Thoracic aorta (tissue), 2 donors: Measurements from ENCODE around the gene CADM2. TPM values are rescaled to one million over a fixed set of nuclear protein-coding genes. Genes with fewer than 3 reads are reported as not detected.

Experiments
- ATAC-seq: fragments of 150-250 bp; one replicate; pipeline ENCODE4 v1.8.0; 2017; ENCODE audit warnings: low read depth; ENCODE audit not compliant: insufficient number of reproducible peaks, low FRiP score
- DNase-seq: peaks from one replicate; pipeline ENCODE4 v3.0.0-alpha.2; 2020; ENCODE audit warnings: low spot score
- H3K27ac ChIP-seq, 2 donors: fragments of 200-600 bp; sonication (generic); 1 replicate in 1 of 2; 2 replicates in 1 of 2; pipeline ENCODE4 v1.5.1; 2016; ENCODE audit warnings: mild to moderate bottlenecking in 2 of 2, moderate library complexity in 2 of 2
- H3K27me3 ChIP-seq: fragments of 200-600 bp; sonication (generic); replicated peaks from 2 replicates; pipeline ENCODE4 v1.6.0; 2016; ENCODE audit warnings: mild to moderate bottlenecking; ENCODE audit not compliant: insufficient read depth
- H3K36me3 ChIP-seq: fragments of 200-600 bp; sonication (generic); one replicate; pipeline ENCODE4 v1.5.1; 2016
- H3K4me1 ChIP-seq, 2 donors: fragments of 200-600 bp; sonication (generic); 1 replicate in 1 of 2; 2 replicates in 1 of 2; pipeline versions ENCODE4 v1.5.1 to v1.6.0; 2016; ENCODE audit warnings: low read depth in 2 of 2, mild to moderate bottlenecking in 1 of 2; ENCODE audit not compliant: control insufficient read depth in 1 of 2
- H3K4me3 ChIP-seq: fragments of 200-600 bp; sonication (generic); 2 replicates; pipeline ENCODE4 v1.5.1; 2016; ENCODE audit warnings: mild to moderate bottlenecking
- H3K9me3 ChIP-seq: fragments of 200-600 bp; sonication (generic); 2 replicates; pipeline ENCODE4 v1.5.1; 2016
- CTCF ChIP-seq: fragments of 200-600 bp; sonication (generic); IDR thresholded peaks from one replicate; pipeline ENCODE4 v1.5.1; 2019; ENCODE audit warnings: antibody characterized with exemption
- total RNA-seq, 2 donors: library from RNA; depleted of rRNA; stranded (reverse); fragments of >200 nt; gene quantifications; one replicate each; pipeline versions ENCODE4 v1.1.0 to v1.2.3, GENCODE V29; 2016

CADM2 gene
- total RNA-seq, 2 donors from 2014 or later: 1.8 TPM; not detected in 1

- Histone ChIP-seq H3K4me3 (no peak overlapping the region), H3K27ac (no peak overlapping the region), H3K27me3 (no peaks in the 10 kb centered on the region), H3K9me3 (no peaks in the 10 kb centered on the region), H3K36me3 (no peaks in the 10 kb centered on the region), H3K4me1 (peaks cover 12 to 17% of the 10 kb centered on the region in 2 donors)
- no peak for DNase-seq
- no peak for ATAC-seq
- no peak for TF ChIP-seq CTCF
These were observed 3.6 kb downstream of the CADM2 start for GRCh38 chr3:84962415-84962814.

- H3K4me1 ChIP-seq: peaks cover 12 to 17% of the 10 kb centered on the region in 2 donors
- DNase-seq: no peak
- no peak overlapping the region for H3K27ac ChIP-seq
- no peak for ATAC-seq
- no peaks in the 10 kb centered on the region for H3K27me3 ChIP-seq
- TF ChIP-seq CTCF: no peak
- no peak overlapping the region for H3K4me3 ChIP-seq
- no peaks in the 10 kb centered on the region for H3K36me3 ChIP-seq
- H3K9me3 ChIP-seq: no peaks in the 10 kb centered on the region
These were observed 4.3 kb downstream of the CADM2 start for GRCh38 chr3:84963137-84963536.

GRCh38 chr3:84965141-84965540 lies 6.4 kb downstream of the CADM2 start:
- peaks cover under 1 to 2% of the 10 kb centered on the region in 2 donors for H3K4me1 ChIP-seq
- H3K27ac ChIP-seq: no peak overlapping the region
- H3K9me3 ChIP-seq: no peaks in the 10 kb centered on the region
- H3K27me3 ChIP-seq: no peaks in the 10 kb centered on the region
- TF ChIP-seq CTCF: no peak
- ATAC-seq (no peak), DNase-seq (no peak)
- H3K4me3 ChIP-seq: no peak overlapping the region
- H3K36me3 ChIP-seq: no peaks in the 10 kb centered on the region

GRCh38 chr3:84967767-84968581 lies 9.2 kb downstream of the CADM2 start:
- H3K27me3 ChIP-seq: no peaks in the 10 kb centered on the region
- no peak for ATAC-seq
- H3K9me3 ChIP-seq: no peaks in the 10 kb centered on the region
- no peaks in the 10 kb centered on the region for H3K4me1 ChIP-seq
- no peak for DNase-seq
- H3K4me3 ChIP-seq: no peak overlapping the region
- no peak overlapping the region for H3K27ac ChIP-seq
- TF ChIP-seq CTCF: no peak
- no peaks in the 10 kb centered on the region for H3K36me3 ChIP-seq

GRCh38 chr3:84968701-84969235 lies 10.0 kb downstream of the CADM2 start:
- DNase-seq: no peak
- Histone ChIP-seq H3K9me3 (no peaks in the 10 kb centered on the region), H3K4me1 (no peaks in the 10 kb centered on the region), H3K27me3 (no peaks in the 10 kb centered on the region), H3K4me3 (no peak overlapping the region), H3K36me3 (no peaks in the 10 kb centered on the region), H3K27ac (no peak overlapping the region)
- ATAC-seq: no peak
- TF ChIP-seq CTCF: no peak
